ENCODE data around the gene HMGXB4. TPM values are rescaled to one million over a fixed set of nuclear protein-coding genes. Genes with fewer than 3 reads are reported as not detected.

The HMGXB4 gene
- total RNA-seq, 1 experiment from 2014 or later, result 22.9 TPM

Small RNAs within 50 kb of the gene (small RNA-seq; reads per million reads assigned to genes)
- gene MIR3909 (0.10 to 1.2 reads per million in 2 experiments), gene MIR6069 (0 reads per million in 2 experiments), gene RNU7-167P (0 reads per million in 2 experiments)

Other genes with a start within 250 kb of the HMGXB4 start
- gene ISX, start 191.3 kb upstream of the HMGXB4 start, total RNA-seq (2014; rRNA removed; shearing (Covaris generic)), result not detected in 2 replicates
- gene TOM1, start 42.4 kb downstream of the HMGXB4 start, total RNA-seq (2014; rRNA removed; shearing (Covaris generic)), result 18.9 and 19.3 TPM in 2 replicates
- 47.5 and 49.8 TPM in 2 replicates for gene HMOX1, start 123.6 kb downstream of the HMGXB4 start, total RNA-seq (2014; rRNA removed; shearing (Covaris generic))
- gene MCM5, start 142.6 kb downstream of the HMGXB4 start, total RNA-seq (2014; rRNA removed; shearing (Covaris generic)), result 29.5 and 32.1 TPM in 2 replicates

All from NCI-H460 (cell line).